Right lobe of liver (tissue), 6 donors: Measurements from ENCODE around the gene CDKAL1. TPM values are rescaled to one million over a fixed set of nuclear protein-coding genes. Genes with fewer than 3 reads are reported as not detected.

ENCODE experiments used
- ATAC-seq, 4 donors: fragments of 200-7000 bp; cut with Tn5 transposase; one replicate each; pipeline ENCODE4 v1.9.1; 2020; ENCODE audit warnings: mild to moderate bottlenecking in 4 of 4, moderate library complexity in 4 of 4
- DNase-seq, 3 donors: peaks; one replicate each; pipeline ENCODE4 v3.0.0-alpha.2; 2020
- H3K27ac ChIP-seq, 3 donors: fragments of 200-600 bp; one replicate each; pipeline ENCODE4 v1.8.0; 2022
- H3K27me3 ChIP-seq, 2 donors: fragments of 200-600 bp; one replicate each; pipeline ENCODE4 v1.8.0; 2022
- H3K36me3 ChIP-seq, 4 donors: fragments of 200-600 bp; sonication (generic) in 1 of 4; one replicate each; pipeline versions ENCODE4 v1.5.1 to v1.8.0; 2017 to 2022; ENCODE audit warnings: control low read depth in 1 of 4
- H3K4me1 ChIP-seq, 4 donors: fragments of 200-600 bp; sonication (generic) in 1 of 4; one replicate each; pipeline versions ENCODE4 v1.5.1 to v1.8.0; 2017 to 2022; ENCODE audit warnings: control low read depth in 1 of 4
- H3K4me3 ChIP-seq, 3 donors: fragments of 200-600 bp; one replicate each; pipeline ENCODE4 v1.8.0; 2022
- H3K9me3 ChIP-seq, 4 donors: fragments of 200-600 bp; sonication (generic) in 1 of 4; one replicate each; pipeline versions ENCODE4 v1.5.1 to v1.8.0; 2017 to 2022; ENCODE audit warnings: control low read depth in 1 of 4
- POLR2A ChIP-seq: fragments of 450-650 bp; IDR thresholded peaks from one replicate; pipeline ENCODE4 v1.6.1; 2017; ENCODE audit warnings: antibody characterized with exemption, mild to moderate bottlenecking
- WGBS: methylation state at CpG from one replicate; pipeline ENCODE4 v1.1.6; 2018; ENCODE audit warnings: low coverage, low lambda C conversion rate; ENCODE audit not compliant: insufficient coverage; ENCODE audit errors: missing lambda C conversion rate; 5-methylcytosine and 5-hydroxymethylcytosine counted together
- intact Hi-C, 2 donors: fragments of 100-400 bp; cut with DNase I; formaldehyde crosslinking; loops; one replicate each; pipeline versions ENCODE4 v1.11.2 to v1.14.1; 2022
- total RNA-seq, 6 experiments: library from RNA; depleted of rRNA in 2 of 6; stranded (reverse); fragments of >200 nt in 2 of 6; fragmentation: NEBNext Ultra II Directional in 3 of 6; extraction: Animal tissue kit (Norgen Biotek cat#: 25700) in 3 of 6; gene quantifications; one replicate each; pipeline versions ENCODE4 v1.1.0 to v1.2.4, GENCODE V29; 2016 to 2023
- TF ChIP-seq, protein P1 (sequence below), 4 donors: fragments of 200-600 bp in 3 of 4; fragments of 450-650 bp in 1 of 4; IDR thresholded peaks; one replicate each; pipeline versions ENCODE4 v1.5.1 to v1.8.0; 2016 to 2022; ENCODE audit warnings: antibody characterized with exemption in 4 of 4, mild to moderate bottlenecking in 2 of 4
- donor health status: DM: no; HTN: yes; CAD: no.
- donor health status: DM: no; HTN: no; CAD: no.
- donor health status: DM: no; HTN: no; CAD: no.
- donor health status: DM: no; HTN: yes; CAD: no.
- donor health status: DM: no; HTN: yes; CAD: no.

Gene CDKAL1
- total RNA-seq, 6 experiments from 2014 or later, result 4.5 to 7.0 (median 6.2) TPM

DNA sequence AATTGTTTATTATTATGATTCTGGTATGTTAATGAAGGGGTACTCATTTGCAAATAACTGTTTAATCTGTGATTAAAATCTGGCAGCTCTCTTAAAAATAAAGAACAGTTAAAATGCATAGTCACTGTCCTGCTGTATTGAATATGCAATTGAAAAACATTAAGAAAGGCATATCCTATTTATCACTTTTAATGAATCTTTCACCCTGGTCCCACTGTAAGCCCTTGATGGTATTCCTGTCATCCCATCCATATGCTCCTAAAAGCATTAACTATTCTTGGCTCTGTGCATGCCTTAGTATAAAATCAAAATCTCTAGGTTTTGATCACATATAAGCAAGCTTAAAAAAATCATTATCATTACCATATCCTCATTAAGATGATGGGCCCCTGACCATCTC lies 648.3 kb downstream of the CDKAL1 start:
- Histone ChIP-seq H3K4me3 (no peak overlapping the region), H3K9me3 (no peaks in the 10 kb centered on the region), H3K27ac (no peak overlapping the region), H3K27me3 (no peaks in the 10 kb centered on the region), H3K4me1 (no peaks in the 10 kb centered on the region), H3K36me3 (no peaks in the 10 kb centered on the region)
- no peak for TF ChIP-seq POLR2A
- intact Hi-C loops, result no loop called here
- DNase-seq (no peak), ATAC-seq (no peak)

- H3K4me1 ChIP-seq, result no peaks in the 10 kb centered on the region
- H3K27me3 ChIP-seq, result no peaks in the 10 kb centered on the region
- TF ChIP-seq POLR2A, result no peak
- TF ChIP-seq, protein P1, sequence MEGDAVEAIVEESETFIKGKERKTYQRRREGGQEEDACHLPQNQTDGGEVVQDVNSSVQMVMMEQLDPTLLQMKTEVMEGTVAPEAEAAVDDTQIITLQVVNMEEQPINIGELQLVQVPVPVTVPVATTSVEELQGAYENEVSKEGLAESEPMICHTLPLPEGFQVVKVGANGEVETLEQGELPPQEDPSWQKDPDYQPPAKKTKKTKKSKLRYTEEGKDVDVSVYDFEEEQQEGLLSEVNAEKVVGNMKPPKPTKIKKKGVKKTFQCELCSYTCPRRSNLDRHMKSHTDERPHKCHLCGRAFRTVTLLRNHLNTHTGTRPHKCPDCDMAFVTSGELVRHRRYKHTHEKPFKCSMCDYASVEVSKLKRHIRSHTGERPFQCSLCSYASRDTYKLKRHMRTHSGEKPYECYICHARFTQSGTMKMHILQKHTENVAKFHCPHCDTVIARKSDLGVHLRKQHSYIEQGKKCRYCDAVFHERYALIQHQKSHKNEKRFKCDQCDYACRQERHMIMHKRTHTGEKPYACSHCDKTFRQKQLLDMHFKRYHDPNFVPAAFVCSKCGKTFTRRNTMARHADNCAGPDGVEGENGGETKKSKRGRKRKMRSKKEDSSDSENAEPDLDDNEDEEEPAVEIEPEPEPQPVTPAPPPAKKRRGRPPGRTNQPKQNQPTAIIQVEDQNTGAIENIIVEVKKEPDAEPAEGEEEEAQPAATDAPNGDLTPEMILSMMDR (IDR thresholded peaks at IDR 0.05), result no peak
- intact Hi-C loops, result no loop called here
- no peak overlapping the region for H3K4me3 ChIP-seq
- no peaks in the 10 kb centered on the region for H3K9me3 ChIP-seq
- WGBS, result 58% methylated on average over 3 of the region's 4 CpGs
- no peaks in the 10 kb centered on the region for H3K36me3 ChIP-seq
- no peak overlapping the region for H3K27ac ChIP-seq
- DNase-seq (no peak), ATAC-seq (no peak)
These were observed 651.7 kb downstream of the CDKAL1 start for GRCh38 chr6:21185861-21186478.

DNA sequence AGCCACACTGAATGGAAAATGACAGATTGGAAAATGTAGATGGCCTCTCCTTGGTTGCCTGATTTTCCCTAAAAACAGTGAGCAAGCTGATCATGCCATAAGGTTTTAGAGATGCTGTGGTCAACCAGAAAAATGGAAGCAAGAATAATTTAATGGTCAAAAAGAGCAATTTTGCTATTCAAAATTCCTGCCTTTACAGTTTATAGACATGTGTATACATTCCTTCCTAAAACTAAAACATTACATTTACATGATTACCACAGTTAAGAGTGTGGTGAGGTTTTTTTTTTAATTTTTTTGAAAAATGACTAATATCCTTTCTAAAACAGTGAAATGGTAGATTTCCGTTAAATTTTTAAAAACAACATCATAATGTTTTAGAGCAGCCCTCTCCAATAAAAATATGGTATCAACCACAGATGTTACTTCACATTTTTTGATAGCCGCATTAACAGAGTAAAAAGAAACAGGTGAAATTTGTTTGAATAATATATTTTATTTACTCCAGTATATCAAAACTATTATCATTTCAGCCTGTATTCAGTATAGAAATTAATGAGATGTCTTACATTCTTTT lies 652.3 kb downstream of the CDKAL1 start:
- intact Hi-C loops, result no loop called here
- 46% methylated on average over 2 of the region's 2 CpGs for WGBS
- H3K36me3 ChIP-seq, result no peaks in the 10 kb centered on the region
- H3K9me3 ChIP-seq, result no peaks in the 10 kb centered on the region
- no peaks in the 10 kb centered on the region for H3K27me3 ChIP-seq
- ATAC-seq, result no peak
- no peak overlapping the region for H3K27ac ChIP-seq
- H3K4me3 ChIP-seq, result no peak overlapping the region
- TF ChIP-seq POLR2A, result no peak
- TF ChIP-seq, protein P1 (IDR thresholded peaks at IDR 0.05), result no peak
- DNase-seq, result no peak
- H3K4me1 ChIP-seq, result no peaks in the 10 kb centered on the region

DNA sequence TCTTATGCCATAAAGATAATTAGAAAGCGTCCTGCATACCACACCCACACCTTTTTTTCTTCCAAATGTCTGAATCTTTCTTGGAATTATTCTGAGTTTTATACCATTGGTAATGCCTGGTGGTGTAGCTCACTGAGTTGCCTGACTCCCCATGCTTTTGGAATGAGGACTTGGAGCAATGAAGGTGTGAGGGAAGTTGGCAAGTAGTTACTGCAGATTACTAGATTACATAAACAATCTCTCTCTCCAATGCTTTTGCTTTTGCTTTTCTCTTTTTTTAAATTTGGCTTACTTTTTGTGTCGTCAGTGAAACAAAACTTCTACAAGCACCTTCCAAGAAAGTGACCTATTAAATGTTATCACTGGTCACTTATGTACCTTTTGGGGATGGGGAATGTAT lies 653.2 kb downstream of the CDKAL1 start:
- Histone ChIP-seq H3K4me3 (no peak overlapping the region), H3K27me3 (no peaks in the 10 kb centered on the region), H3K9me3 (no peaks in the 10 kb centered on the region), H3K27ac (no peak overlapping the region), H3K36me3 (no peaks in the 10 kb centered on the region), H3K4me1 (no peaks in the 10 kb centered on the region)
- 85% methylated on average over 2 of the region's 2 CpGs for WGBS
- ATAC-seq (no peak), DNase-seq (no peak)
- intact Hi-C loops, result no loop called here
- TF ChIP-seq POLR2A, result no peak
- TF ChIP-seq, protein P1 (IDR thresholded peaks at IDR 0.05), result no peak

GRCh38 chr6:21188505-21189223 lies 654.4 kb downstream of the CDKAL1 start:
- no peak overlapping the region for H3K27ac ChIP-seq
- TF ChIP-seq, protein P1 (IDR thresholded peaks at IDR 0.05), result no peak
- no peak for TF ChIP-seq POLR2A
- DNase-seq, result no peak
- no peaks in the 10 kb centered on the region for H3K4me1 ChIP-seq
- no peak overlapping the region for H3K4me3 ChIP-seq
- no peaks in the 10 kb centered on the region for H3K9me3 ChIP-seq
- intact Hi-C loops, result no loop called here
- no peaks in the 10 kb centered on the region for H3K27me3 ChIP-seq
- H3K36me3 ChIP-seq, result no peaks in the 10 kb centered on the region
- no peak for ATAC-seq
- WGBS, result 49% methylated on average over 8 of the region's 9 CpGs
